Smooth muscle cell (in vitro differentiated cells): ENCODE results near the gene TTC39C. TPM values are rescaled to one million over a fixed set of nuclear protein-coding genes. Genes with fewer than 3 reads are reported as not detected.

Source experiments
- DNase-seq: peaks from one replicate; lab custom pipeline; 2025; ENCODE audit not compliant: unreplicated experiment; lab: John Stamatoyannopoulos, UW
- H2AFZ ChIP-seq: fragments of 200-600 bp; sonication (generic); 2 replicates; pipeline ENCODE4 v1.6.0; 2016; ENCODE audit warnings: antibody characterized with exemption, low read depth, mild to moderate bottlenecking
- H3F3A ChIP-seq: fragments of 200-600 bp; sonication (generic); 2 replicates; pipeline ENCODE4 v1.6.0; 2017; ENCODE audit warnings: antibody characterized with exemption, low read depth
- H3K27ac ChIP-seq: fragments of 200-600 bp; sonication (generic); 2 replicates; pipeline ENCODE4 v1.5.1; 2016; ENCODE audit warnings: low read depth, mild to moderate bottlenecking
- H3K27me3 ChIP-seq: fragments of 200-600 bp; sonication (generic); 2 replicates; pipeline ENCODE4 v1.6.1; 2016; ENCODE audit warnings: low read depth, mild to moderate bottlenecking
- H3K36me3 ChIP-seq: fragments of 200-600 bp; sonication (generic); 2 replicates; pipeline ENCODE4 v1.5.1; 2016; ENCODE audit warnings: low read depth
- H3K4me1 ChIP-seq: fragments of 200-600 bp; sonication (generic); 2 replicates; pipeline ENCODE4 v1.5.1; 2016; ENCODE audit warnings: low read depth
- H3K4me2 ChIP-seq: fragments of 200-600 bp; sonication (generic); 2 replicates; pipeline ENCODE4 v1.6.0; 2016; ENCODE audit warnings: mild to moderate bottlenecking
- H3K4me3 ChIP-seq: fragments of 200-600 bp; sonication (generic); 2 replicates; pipeline ENCODE4 v1.5.1; 2016; ENCODE audit warnings: mild to moderate bottlenecking
- H3K79me2 ChIP-seq: fragments of 200-600 bp; sonication (generic); 2 replicates; pipeline ENCODE4 v1.6.0; 2016; ENCODE audit warnings: low read depth, mild to moderate bottlenecking
- H3K9ac ChIP-seq: fragments of 200-600 bp; sonication (generic); 2 replicates; pipeline ENCODE4 v1.6.0; 2016; ENCODE audit warnings: low read depth
- H3K9me3 ChIP-seq: fragments of 200-600 bp; sonication (generic); replicated peaks from 2 replicates; pipeline ENCODE4 v1.5.1; 2016; ENCODE audit warnings: low read depth
- H4K20me1 ChIP-seq: fragments of 200-600 bp; sonication (generic); 2 replicates; pipeline ENCODE4 v1.6.0; 2016; ENCODE audit warnings: low read depth
- CTCF ChIP-seq: fragments of 200-600 bp; sonication (generic); IDR thresholded peaks from 2 replicates; pipeline ENCODE4 v1.5.1; 2017; ENCODE audit warnings: borderline replicate concordance, mild to moderate bottlenecking, antibody characterized with exemption; ENCODE audit not compliant: insufficient read depth, poor library complexity, severe bottlenecking
- WGBS: methylation state at CpG from one replicate; pipeline ENCODE4 v1.1.7; 2016; ENCODE audit warnings: low lambda C conversion rate; 5-methylcytosine and 5-hydroxymethylcytosine counted together
- polyA plus RNA-seq: library from polyadenylated mRNA; unstranded; fragments of >200 nt; fragmentation: Nextera tagmentation; extraction: Ambion mirVana; gene quantifications from 2 replicates; pipeline ENCODE4 v1.2.1, GENCODE V29; 2016
- total RNA-seq: library from RNA; depleted of rRNA; stranded (reverse); fragments of >200 nt; gene quantifications from 2 replicates; pipeline ENCODE4 v1.2.3, GENCODE V29; 2014

The TTC39C gene
- total and polyA plus RNA-seq, 2 experiments from 2014 or later, result 3.1 to 10.4 TPM

- Histone ChIP-seq H3K4me2 (peak overlapping the region; percentile 56), H2AFZ (no peak overlapping the region)
Measured at GRCh38 chr18:23983112-23983511, 31.4 kb upstream of the TTC39C start.

GRCh38 chr18:23986600-23987359 is 27.8 kb upstream of the TTC39C start:
- H3K4me2 ChIP-seq, result no peak overlapping the region
- H4K20me1 ChIP-seq, result no peaks in the 10 kb centered on the region
- H3K4me3 ChIP-seq, result no peak overlapping the region
- H3K79me2 ChIP-seq, result no peaks in the 10 kb centered on the region
- no peak overlapping the region for H2AFZ ChIP-seq
- H3K4me1 ChIP-seq, result peaks cover 16% of the 10 kb centered on the region
- no peak overlapping the region for H3K9ac ChIP-seq
- H3K36me3 ChIP-seq, result no peaks in the 10 kb centered on the region
- H3F3A ChIP-seq, result no peaks in the 10 kb centered on the region
- no peak for DNase-seq
- no peak overlapping the region for H3K27ac ChIP-seq
- peaks cover 10% of the 10 kb centered on the region for H3K27me3 ChIP-seq
- H3K9me3 ChIP-seq, result no peaks in the 10 kb centered on the region
- no peak for TF ChIP-seq CTCF

More at GRCh38 chr18:23983112-23983511, 31.4 kb upstream of the TTC39C start:
- Histone ChIP-seq H3K9ac (no peak overlapping the region), H3F3A (no peaks in the 10 kb centered on the region), H3K27me3 (no peaks in the 10 kb centered on the region), H3K9me3 (no peaks in the 10 kb centered on the region), H3K27ac (peak overlapping the region; percentile 76), H3K36me3 (no peaks in the 10 kb centered on the region), H3K4me3 (no peak overlapping the region), H3K79me2 (no peaks in the 10 kb centered on the region), H4K20me1 (no peaks in the 10 kb centered on the region), H3K4me1 (peaks cover 27% of the 10 kb centered on the region)
- TF ChIP-seq CTCF, result no peak
- WGBS, result 79% methylated on average over 3 of the region's 3 CpGs
- DNase-seq, result no peak

GRCh38 chr18:23990474-23991410 is 23.8 kb upstream of the TTC39C start:
- H4K20me1 ChIP-seq, result no peaks in the 10 kb centered on the region
- H3K27me3 ChIP-seq, result peaks cover 10% of the 10 kb centered on the region
- TF ChIP-seq CTCF, result no peak
- no peak overlapping the region for H3K27ac ChIP-seq
- no peaks in the 10 kb centered on the region for H3F3A ChIP-seq
- WGBS, result 86% methylated on average over 6 of the region's 6 CpGs
- no peaks in the 10 kb centered on the region for H3K9me3 ChIP-seq
- DNase-seq, result no peak
- no peak overlapping the region for H2AFZ ChIP-seq
- no peak overlapping the region for H3K4me2 ChIP-seq
- no peak overlapping the region for H3K4me3 ChIP-seq
- no peaks in the 10 kb centered on the region for H3K36me3 ChIP-seq
- no peak overlapping the region for H3K9ac ChIP-seq
- no peaks in the 10 kb centered on the region for H3K79me2 ChIP-seq
- H3K4me1 ChIP-seq, result no peaks in the 10 kb centered on the region
